HFF-Myc (cell line): ENCODE measurements around the gene POLD3.

ENCODE experiments used
- DNase-seq: peaks from one replicate; pipeline ENCODE4 v3.0.0-alpha.2; 2011; ENCODE audit warnings: low read depth; ENCODE audit errors: extremely low read depth
- H3K4me3 ChIP-seq: replicated peaks from 2 replicates; pipeline ENCODE4 v1.5.1; 2011; ENCODE audit warnings: low read depth, mild to moderate bottlenecking, control low read depth, low read length
- CTCF ChIP-seq: IDR thresholded peaks from 2 replicates; pipeline ENCODE4 v1.5.1; 2012; ENCODE audit warnings: mild to moderate bottlenecking, low read depth, low read length, control low read depth; ENCODE audit errors: missing control alignments

Gene POLD3

GRCh38 chr11:74572349-74572748, 20.0 kb upstream of the POLD3 start:
- TF ChIP-seq CTCF = no peak
- H3K4me3 ChIP-seq = no peak overlapping the region
- DNase-seq = no peak

- no peak overlapping the region for H3K4me3 ChIP-seq
- DNase-seq = no peak
- no peak for TF ChIP-seq CTCF
Measured at GRCh38 chr11:74574563-74574962, 17.8 kb upstream of the POLD3 start.

GRCh38 chr11:74575999-74576398, 16.4 kb upstream of the POLD3 start:
- no peak for DNase-seq
- H3K4me3 ChIP-seq = no peak overlapping the region
- no peak for TF ChIP-seq CTCF

GRCh38 chr11:74577181-74577580, 15.2 kb upstream of the POLD3 start:
- no peak for DNase-seq
- no peak for TF ChIP-seq CTCF

GRCh38 chr11:74577624-74578396, 14.6 kb upstream of the POLD3 start:
- TF ChIP-seq CTCF = no peak

More at GRCh38 chr11:74577181-74577580, 15.2 kb upstream of the POLD3 start:
- H3K4me3 ChIP-seq = no peak overlapping the region

GRCh38 chr11:74579577-74580270, 12.7 kb upstream of the POLD3 start:
- no peak for TF ChIP-seq CTCF
- no peak for DNase-seq
- H3K4me3 ChIP-seq = no peak overlapping the region

More at GRCh38 chr11:74577624-74578396, 14.6 kb upstream of the POLD3 start:
- no peak overlapping the region for H3K4me3 ChIP-seq
- DNase-seq = no peak
